Adrenal gland (tissue), 5 donors: Measurements from ENCODE around the gene CGB1.

ENCODE experiments used
- POLR2A ChIP-seq, 2 donors: fragments of 450-650 bp; IDR thresholded peaks; one replicate each; pipeline ENCODE4 v1.6.1; 2017; ENCODE audit warnings: antibody characterized with exemption in 2 of 2, mild to moderate bottlenecking in 2 of 2, moderate library complexity in 1 of 2
- TF ChIP-seq, protein P1 (sequence below), 6 experiments: fragments of 450-650 bp in 4 of 6; fragments of 200-600 bp in 2 of 6; sonication (generic) in 1 of 6; IDR thresholded peaks; 1 replicate in 5 of 6; 2 replicates in 1 of 6; pipeline versions ENCODE4 v1.5.1 to v1.8.0; 2016 to 2021; ENCODE audit warnings: antibody characterized with exemption in 6 of 6, mild to moderate bottlenecking in 2 of 6, moderate library complexity in 1 of 6
- donor health status: DM: no; HTN: no; CAD: no.

DNA sequence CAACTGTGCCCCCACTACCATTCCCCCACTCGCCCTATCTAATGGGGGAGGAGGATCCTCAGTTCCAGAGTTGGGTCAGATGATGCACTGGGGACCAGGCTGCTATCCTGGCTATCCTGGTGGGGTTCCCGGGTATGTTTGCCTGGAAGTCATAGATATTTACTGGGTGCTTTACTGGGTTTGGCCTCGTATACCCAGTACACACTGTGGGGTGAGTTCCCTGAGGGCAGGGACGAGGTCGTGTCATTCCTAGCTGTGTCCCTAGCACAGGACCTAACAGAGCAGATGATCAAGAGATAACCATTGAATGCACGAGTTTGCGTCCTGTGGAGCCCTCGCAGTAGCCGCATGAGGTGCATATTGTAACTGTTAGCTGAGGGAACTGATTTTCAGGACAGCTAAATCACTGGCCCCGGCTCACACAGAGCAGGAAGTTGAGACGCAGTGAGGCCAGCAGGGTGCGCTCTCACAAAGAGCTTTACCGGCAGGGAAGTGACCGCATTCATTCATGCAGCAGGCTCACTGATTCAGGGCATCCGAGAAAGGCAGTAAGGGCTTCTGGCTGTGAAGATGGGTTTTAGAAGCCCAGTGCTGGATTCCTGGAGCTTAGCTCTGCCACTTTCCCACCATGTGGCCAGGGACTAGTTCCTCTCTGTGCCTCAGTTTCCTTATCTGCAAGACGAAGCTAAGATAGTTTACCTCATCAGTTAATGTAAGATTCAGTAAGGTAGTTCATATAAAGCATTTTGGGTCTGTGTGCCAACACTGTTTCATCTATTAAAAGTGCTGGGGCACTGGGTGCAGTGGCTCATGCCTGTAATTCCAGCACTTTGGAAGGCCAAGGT, 37.0 kb downstream of the CGB1 start:
- TF ChIP-seq, protein P1, sequence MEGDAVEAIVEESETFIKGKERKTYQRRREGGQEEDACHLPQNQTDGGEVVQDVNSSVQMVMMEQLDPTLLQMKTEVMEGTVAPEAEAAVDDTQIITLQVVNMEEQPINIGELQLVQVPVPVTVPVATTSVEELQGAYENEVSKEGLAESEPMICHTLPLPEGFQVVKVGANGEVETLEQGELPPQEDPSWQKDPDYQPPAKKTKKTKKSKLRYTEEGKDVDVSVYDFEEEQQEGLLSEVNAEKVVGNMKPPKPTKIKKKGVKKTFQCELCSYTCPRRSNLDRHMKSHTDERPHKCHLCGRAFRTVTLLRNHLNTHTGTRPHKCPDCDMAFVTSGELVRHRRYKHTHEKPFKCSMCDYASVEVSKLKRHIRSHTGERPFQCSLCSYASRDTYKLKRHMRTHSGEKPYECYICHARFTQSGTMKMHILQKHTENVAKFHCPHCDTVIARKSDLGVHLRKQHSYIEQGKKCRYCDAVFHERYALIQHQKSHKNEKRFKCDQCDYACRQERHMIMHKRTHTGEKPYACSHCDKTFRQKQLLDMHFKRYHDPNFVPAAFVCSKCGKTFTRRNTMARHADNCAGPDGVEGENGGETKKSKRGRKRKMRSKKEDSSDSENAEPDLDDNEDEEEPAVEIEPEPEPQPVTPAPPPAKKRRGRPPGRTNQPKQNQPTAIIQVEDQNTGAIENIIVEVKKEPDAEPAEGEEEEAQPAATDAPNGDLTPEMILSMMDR (IDR thresholded peaks at IDR 0.05) = peak; percentile 28 to 55 (median 48)
- no peak for TF ChIP-seq POLR2A (IDR thresholded peaks at IDR 0.05)
